GM13977 (cell line): Measurements from ENCODE around the gene FXYD5.

ENCODE experiments used
- DNase-seq: peaks from one replicate; pipeline ENCODE4 v3.0.0; 2012; ENCODE audit warnings: low spot score
- CTCF ChIP-seq: IDR thresholded peaks from 2 replicates; pipeline ENCODE4 v1.5.1; 2012; ENCODE audit warnings: mild to moderate bottlenecking, control low read depth; ENCODE audit not compliant: insufficient read depth; ENCODE audit errors: extremely low read depth, missing control alignments
- in situ Hi-C: fragments of 300-500 bp; cut with MboI; formaldehyde crosslinking; loops from one replicate; pipeline ENCODE4 v1.12.0; 2022; ENCODE audit warnings: low sequenced_read_pairs, low pct_unique_long_range_greater_than_20kb, mixed read lengths, inconsistent platforms; ENCODE audit not compliant: unreplicated experiment

Gene FXYD5

GRCh38 chr19:35216833-35217648 is 62.5 kb downstream of the FXYD5 start:
- TF ChIP-seq CTCF: peak; percentile 42
- in situ Hi-C loops: no loop called here
- DNase-seq: no peak

GRCh38 chr19:35217649-35217990 is 63.1 kb downstream of the FXYD5 start:
- no peak for TF ChIP-seq CTCF
- DNase-seq: no peak
- in situ Hi-C loops: no loop called here

- no peak for TF ChIP-seq CTCF
- in situ Hi-C loops: no loop called here
Measured at GRCh38 chr19:35219008-35219407, 64.5 kb downstream of the FXYD5 start.

More at GRCh38 chr19:35219008-35219407, 64.5 kb downstream of the FXYD5 start:
- no peak for DNase-seq
